Mucosa of stomach (tissue), 1 donor: Measurements from ENCODE around the gene REEP3.

ENCODE experiments used
- H3K27me3 ChIP-seq: one replicate; pipeline ENCODE4 v1.7.0; 2013; ENCODE audit warnings: mild to moderate bottlenecking, low read length; ENCODE audit not compliant: control insufficient read depth, insufficient read depth
- H3K36me3 ChIP-seq: one replicate; pipeline ENCODE4 v1.7.0; 2013; ENCODE audit warnings: low read length; ENCODE audit not compliant: control insufficient read depth, insufficient read depth
- H3K4me1 ChIP-seq: one replicate; pipeline ENCODE4 v1.7.0; 2013; ENCODE audit warnings: mild to moderate bottlenecking, low read length; ENCODE audit not compliant: control insufficient read depth, insufficient read depth
- H3K4me3 ChIP-seq: one replicate; pipeline ENCODE4 v1.7.0; 2013; ENCODE audit warnings: low read length
- H3K9ac ChIP-seq: one replicate; pipeline ENCODE4 v1.7.0; 2013; ENCODE audit warnings: mild to moderate bottlenecking, low read length, moderate library complexity
- H3K9me3 ChIP-seq: one replicate; pipeline ENCODE4 v1.7.0; 2013; ENCODE audit warnings: mild to moderate bottlenecking, low read length, moderate library complexity; ENCODE audit not compliant: control insufficient read depth
- donor health status: Pancreatic carcinoma.

The REEP3 gene

DNA sequence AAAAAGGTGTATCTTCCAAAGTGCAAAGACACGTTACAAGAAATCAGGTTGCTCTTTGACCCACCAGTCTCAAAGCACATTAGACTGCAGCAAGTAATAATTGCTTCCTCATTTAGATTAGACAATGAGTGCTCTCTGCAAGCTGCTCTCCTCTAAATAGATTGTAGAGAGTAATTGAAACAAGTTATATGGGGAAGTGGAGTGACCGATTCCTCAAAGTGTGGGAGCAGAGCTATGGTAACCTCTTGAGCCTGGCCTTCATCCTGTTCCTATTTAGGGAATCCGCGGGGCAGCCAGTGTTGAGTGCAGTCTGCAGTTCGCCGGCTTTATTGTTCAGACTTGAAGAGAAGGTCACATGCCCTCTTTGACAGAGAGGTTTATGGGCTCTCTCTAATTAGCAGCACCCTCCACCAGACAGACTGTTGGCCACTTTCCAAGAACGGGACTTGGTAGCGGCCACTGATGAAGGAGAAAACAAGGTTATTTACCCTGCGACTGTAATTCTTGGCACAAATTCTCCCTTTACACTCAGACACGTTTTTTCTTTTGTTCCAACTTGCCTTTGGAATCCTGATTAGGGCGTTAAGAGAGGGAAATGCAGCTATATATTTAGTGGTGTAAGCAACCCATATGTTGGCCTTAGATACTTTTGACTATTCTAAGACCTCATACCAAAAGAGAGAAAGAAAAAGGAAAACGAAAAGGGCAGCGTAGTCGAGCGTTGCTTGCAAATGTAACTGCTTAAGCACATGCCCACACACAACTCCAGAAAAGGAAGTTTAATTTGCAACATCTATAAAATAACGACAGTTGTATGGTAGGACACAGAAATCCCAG, 107.5 kb downstream of the REEP3 start:
- H3K4me1 ChIP-seq = peaks cover 6% of the 10 kb centered on the region
- peak overlapping the region; percentile 79 for H3K4me3 ChIP-seq
- H3K9ac ChIP-seq = peak overlapping the region; percentile 87
- no peaks in the 10 kb centered on the region for H3K36me3 ChIP-seq
- no peaks in the 10 kb centered on the region for H3K27me3 ChIP-seq
- H3K9me3 ChIP-seq = no peaks in the 10 kb centered on the region

DNA sequence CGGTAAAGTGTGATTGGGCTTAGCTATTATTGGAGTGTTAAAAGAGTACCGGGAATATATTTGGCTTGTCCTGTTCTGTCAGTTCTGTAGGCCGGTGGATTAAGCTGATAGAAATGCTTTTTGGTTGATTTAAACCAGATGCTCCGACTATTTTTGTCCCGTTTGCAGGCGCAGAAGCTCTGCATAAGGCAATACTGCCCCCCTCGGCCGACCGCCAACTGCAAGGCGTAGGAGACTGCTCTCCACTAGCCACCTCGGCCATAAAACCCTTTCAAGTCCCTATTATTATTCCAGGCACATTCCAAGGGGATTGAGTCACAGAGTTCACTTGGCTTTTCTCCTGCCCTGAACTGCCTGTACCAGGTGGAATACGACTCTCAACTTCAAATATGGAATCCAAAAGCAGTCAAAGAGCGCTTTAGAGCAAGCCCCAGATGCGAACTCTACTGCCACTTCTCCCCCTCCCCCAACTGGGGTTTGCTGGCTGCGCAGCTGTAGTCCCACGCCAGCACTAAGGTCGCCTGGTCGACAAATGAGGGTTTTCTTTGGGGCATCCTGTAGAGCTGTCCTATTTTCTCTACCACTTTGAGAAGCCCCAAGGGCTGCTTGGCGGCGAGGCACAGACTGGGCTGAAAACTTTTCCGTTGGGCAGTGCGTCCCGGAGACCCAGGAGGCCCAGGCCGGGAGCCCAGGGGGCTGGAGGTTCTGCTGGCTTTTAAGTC, 108.3 kb downstream of the REEP3 start:
- Histone ChIP-seq H3K36me3 (no peaks in the 10 kb centered on the region), H3K9ac (peak overlapping the region; percentile 87), H3K9me3 (no peaks in the 10 kb centered on the region), H3K27me3 (no peaks in the 10 kb centered on the region), H3K4me3 (peak overlapping the region; percentile 79), H3K4me1 (peaks cover 6% of the 10 kb centered on the region)

DNA sequence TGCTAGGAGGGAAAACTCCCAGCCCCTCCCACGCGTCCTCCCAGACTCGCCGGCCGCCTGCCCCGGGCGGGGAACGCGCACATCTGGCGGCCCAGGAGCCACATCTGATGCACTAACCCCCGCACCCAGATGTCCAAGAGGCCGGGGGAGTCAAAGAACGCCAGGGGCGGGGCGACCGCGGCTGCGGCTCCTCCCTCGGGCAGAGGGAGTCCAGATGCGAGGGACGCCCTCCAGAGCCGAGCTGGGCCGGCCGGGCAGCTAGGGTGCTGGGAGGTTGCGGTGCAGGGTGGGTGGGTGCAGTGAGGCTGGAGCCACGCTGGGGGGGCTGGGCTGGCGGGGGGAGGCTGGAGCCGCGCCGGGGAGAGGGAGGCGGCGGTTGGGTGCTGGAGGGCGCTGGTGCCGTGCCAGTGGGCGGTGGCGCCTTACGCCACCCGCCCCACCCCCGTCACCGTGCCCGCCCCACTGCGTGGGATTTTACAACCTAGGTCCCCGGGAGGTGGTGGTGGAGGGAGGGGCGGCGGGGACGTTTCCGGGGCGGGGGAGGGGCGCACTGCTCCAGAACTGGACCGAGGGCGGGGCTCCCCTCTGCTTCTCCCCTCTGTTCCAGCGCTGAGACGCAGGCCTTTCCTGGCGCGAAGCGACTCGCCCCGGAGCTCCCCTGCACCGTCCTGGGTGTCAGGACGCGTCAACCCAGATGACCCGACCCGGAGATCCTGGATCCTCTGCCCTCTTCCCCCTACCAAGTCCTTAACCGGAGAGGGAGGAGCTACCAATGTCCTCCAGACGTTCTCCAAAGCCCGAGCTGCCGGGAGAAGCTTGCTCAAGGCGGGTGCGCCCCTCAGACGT, 109.1 kb downstream of the REEP3 start:
- H3K36me3 ChIP-seq = no peaks in the 10 kb centered on the region
- no peaks in the 10 kb centered on the region for H3K27me3 ChIP-seq
- peak overlapping the region; percentile 79 for H3K4me3 ChIP-seq
- peak overlapping the region; percentile 87 for H3K9ac ChIP-seq
- peaks cover 6% of the 10 kb centered on the region for H3K4me1 ChIP-seq
- H3K9me3 ChIP-seq = no peaks in the 10 kb centered on the region

DNA sequence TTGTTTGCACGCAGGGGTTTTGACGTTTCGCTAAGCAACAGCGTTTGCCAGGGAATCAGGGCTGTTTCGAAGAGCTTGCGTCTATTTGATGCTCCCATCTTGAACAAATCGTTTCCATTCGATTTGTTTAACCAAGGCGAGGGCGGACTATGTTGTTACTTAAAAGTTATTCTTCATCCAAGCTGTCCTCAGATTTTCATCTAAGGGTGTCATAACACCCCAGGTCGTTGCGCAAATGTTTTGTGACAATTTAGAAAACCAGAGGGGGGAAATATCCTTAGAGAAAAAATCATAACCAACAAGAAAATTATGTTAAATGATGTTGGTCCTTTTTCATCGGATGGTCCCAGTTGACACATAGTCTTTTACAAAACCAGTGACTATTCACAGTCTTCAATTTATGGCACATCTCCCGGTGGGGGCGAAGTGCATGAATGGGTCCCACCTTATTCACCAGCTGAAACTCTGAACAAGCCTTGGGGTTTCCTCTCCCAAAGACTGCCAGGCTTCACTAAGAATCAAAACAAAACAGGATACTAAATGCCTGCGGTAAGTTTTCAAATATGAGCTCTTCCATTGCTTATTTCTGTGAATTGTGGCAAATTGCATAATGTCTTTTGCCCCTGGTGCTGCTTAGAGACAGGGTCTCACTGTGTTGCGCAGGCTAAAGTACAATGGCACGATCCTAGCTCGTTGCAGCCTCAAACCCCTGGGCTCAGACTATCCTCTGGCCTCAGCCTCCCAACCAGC, 109.9 kb downstream of the REEP3 start:
- Histone ChIP-seq H3K27me3 (no peaks in the 10 kb centered on the region), H3K4me3 (peak overlapping the region; percentile 63), H3K36me3 (no peaks in the 10 kb centered on the region), H3K4me1 (peaks cover 6% of the 10 kb centered on the region), H3K9ac (peak overlapping the region; percentile 78), H3K9me3 (no peaks in the 10 kb centered on the region)

DNA sequence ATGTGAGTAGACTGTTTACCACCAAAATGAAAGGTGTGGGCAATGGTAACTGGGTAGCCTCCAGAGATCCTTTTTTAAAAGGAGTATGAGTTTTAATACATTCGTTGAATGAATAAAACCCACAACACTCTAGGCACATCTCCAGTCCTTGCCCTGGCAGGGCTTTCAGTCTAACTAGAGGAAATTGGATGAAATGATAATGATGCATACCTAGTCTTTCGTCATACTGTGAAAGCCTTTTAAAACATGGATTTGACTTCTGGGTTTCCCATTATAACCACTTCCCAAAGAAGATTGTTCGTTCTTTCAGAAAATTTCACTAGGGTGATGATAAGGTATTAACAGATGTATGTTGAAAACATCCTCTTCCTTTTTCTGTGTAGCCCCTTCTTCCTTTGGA, 110.8 kb downstream of the REEP3 start:
- Histone ChIP-seq H3K27me3 (no peaks in the 10 kb centered on the region), H3K36me3 (no peaks in the 10 kb centered on the region), H3K9me3 (no peaks in the 10 kb centered on the region), H3K4me3 (no peak overlapping the region), H3K9ac (no peak overlapping the region), H3K4me1 (peaks cover 6% of the 10 kb centered on the region)

DNA sequence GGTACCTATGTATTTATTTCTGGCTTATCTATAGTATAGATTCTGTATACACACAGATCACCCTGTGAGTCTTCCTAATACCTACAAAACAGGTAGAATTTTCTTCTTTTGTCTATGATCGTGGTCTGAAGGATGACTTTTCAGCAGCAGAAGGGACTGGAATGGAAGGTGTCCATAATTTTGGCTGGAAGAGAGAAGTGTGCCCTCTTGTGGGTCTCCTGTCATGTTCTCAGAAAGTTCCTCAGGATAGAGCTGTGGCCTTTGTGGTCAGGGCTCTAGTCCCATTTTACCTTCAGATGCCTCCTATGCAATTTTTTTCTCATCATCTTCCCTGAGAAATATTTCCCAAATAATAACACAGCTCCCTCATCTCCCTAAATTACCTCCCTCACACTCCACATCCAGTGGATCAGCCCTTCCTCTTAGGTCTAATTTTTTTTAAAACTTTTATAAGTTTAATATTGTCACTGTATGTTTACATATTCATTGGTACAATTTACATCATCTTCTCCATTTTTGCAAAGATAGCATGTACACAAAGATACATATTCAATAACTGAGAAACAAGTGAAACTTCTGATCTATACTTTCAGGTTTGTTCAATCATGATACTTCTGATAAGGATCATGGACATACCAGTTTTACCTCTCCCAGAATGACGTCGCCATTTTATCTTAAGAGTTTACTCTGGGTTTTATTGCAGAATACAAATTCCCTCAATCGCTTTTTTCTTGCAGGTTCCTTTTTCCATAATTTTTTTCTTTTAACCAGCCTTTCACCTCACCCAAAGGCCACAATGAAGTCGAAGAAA, 112.7 kb downstream of the REEP3 start:
- Histone ChIP-seq H3K27me3 (no peaks in the 10 kb centered on the region), H3K36me3 (no peaks in the 10 kb centered on the region), H3K9me3 (no peaks in the 10 kb centered on the region), H3K4me1 (peaks cover 6% of the 10 kb centered on the region), H3K9ac (no peak overlapping the region), H3K4me3 (no peak overlapping the region)

DNA sequence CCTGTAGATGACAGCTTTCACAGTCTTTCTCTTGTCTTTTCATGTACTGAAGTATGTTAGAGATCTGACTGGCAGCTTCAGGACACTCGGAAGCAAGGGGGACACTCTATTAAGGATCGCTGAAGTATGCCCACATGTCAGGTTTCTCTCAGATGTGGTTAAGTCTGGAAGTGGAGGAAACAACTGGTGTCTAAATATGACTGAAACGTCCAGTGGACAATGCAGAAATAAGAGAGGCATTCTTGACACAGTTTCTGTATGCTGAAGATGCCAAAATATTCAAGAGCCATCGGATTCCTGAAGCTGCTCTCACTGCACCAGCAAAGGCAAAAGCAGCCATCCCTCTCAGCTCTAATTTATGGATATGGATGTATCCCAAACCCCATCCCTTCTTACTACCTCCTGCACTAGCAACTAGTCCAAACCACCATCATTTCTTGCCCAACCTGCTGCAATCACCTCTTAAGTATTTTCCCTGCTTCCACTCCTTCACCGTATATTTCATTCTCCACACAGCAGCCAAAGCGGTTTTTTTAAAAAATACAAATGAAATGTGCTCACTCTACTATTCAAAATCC, 113.4 kb downstream of the REEP3 start:
- Histone ChIP-seq H3K27me3 (no peaks in the 10 kb centered on the region), H3K4me1 (peaks cover 6% of the 10 kb centered on the region), H3K4me3 (no peak overlapping the region), H3K9ac (no peak overlapping the region), H3K36me3 (no peaks in the 10 kb centered on the region), H3K9me3 (no peaks in the 10 kb centered on the region)

DNA sequence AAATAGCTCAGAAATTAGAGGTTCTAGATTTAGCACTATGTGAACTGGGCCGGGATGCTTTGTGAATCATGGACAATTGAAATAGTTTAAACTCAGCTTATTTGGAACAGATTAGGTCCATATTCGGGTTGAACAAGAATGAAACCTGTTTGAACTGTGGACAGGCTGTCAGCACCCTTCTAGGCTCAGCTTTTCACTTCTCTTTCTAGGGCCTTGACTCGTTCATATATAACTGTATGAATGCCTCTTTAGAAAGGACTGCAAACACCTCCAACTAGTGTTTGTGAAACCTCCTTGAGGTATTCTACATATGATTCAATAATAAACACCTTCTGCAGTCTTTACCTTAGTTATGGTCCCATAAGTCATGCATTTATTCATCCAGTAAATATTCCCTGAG, 115.6 kb downstream of the REEP3 start:
- no peaks in the 10 kb centered on the region for H3K36me3 ChIP-seq
- no peaks in the 10 kb centered on the region for H3K9me3 ChIP-seq
- H3K27me3 ChIP-seq = no peaks in the 10 kb centered on the region
- no peak overlapping the region for H3K9ac ChIP-seq
- no peaks in the 10 kb centered on the region for H3K4me1 ChIP-seq
- H3K4me3 ChIP-seq = no peak overlapping the region

DNA sequence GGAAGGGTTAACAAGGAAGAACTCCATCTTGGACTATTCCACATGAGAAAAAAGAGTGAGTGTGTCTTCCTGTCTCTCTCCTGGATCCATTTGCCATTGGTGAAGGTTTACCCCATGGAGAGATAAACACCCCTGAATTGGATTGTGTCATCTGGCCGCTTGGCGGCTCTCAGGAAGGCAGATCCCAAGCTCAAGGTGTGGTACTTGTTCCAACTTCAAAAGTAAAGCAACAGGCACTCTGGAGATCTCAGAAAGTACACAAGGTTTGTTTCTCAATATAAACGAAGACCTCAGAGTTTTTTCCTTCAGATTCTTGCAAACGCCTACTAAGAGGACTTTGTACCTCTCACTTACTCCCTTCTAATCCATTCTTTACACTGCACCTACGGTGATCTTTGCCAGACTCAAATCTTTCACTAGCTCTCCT, 116.7 kb downstream of the REEP3 start:
- Histone ChIP-seq H3K4me3 (no peak overlapping the region), H3K36me3 (no peaks in the 10 kb centered on the region), H3K9ac (no peak overlapping the region), H3K27me3 (no peaks in the 10 kb centered on the region), H3K9me3 (no peaks in the 10 kb centered on the region), H3K4me1 (no peaks in the 10 kb centered on the region)

DNA sequence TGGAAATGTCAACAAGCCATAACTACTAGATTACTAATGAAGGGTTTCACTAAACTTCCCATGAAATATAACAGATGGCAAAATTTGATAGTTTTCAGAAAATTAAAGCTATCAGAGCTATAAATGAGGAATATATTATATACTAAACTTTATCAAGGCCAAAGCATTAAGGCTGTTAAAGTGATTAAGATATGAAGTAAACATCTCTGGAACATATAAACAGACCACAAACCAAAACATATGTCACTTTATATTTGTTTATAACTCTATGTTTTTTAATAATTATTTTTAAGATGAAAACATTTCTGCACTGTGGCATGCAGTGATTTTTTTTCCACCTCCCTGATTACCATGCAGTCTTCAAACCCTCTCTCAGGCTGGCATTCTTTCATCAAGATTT, 120.2 kb downstream of the REEP3 start:
- no peaks in the 10 kb centered on the region for H3K9me3 ChIP-seq
- H3K27me3 ChIP-seq = no peaks in the 10 kb centered on the region
- no peak overlapping the region for H3K4me3 ChIP-seq
- H3K36me3 ChIP-seq = no peaks in the 10 kb centered on the region
- no peak overlapping the region for H3K9ac ChIP-seq
- no peaks in the 10 kb centered on the region for H3K4me1 ChIP-seq
